Epithelial cell of proximal tubule (primary cell): ENCODE data around the gene DNAH11. TPM values are rescaled to one million over a fixed set of nuclear protein-coding genes. Genes with fewer than 3 reads are reported as not detected.

Source experiments
- DNase-seq: peaks from one replicate; pipeline ENCODE4 v3.0.0-alpha.2; 2011; ENCODE audit warnings: low read depth
- H3K4me3 ChIP-seq: 2 replicates; pipeline ENCODE4 v1.5.1; 2011; ENCODE audit warnings: low read depth, mild to moderate bottlenecking, low read length
- total RNA-seq: library from RNA; depleted of rRNA; stranded (reverse); fragments of >200 nt; gene quantifications from 2 replicates; pipeline ENCODE4 v1.2.3, GENCODE V29; 2015
- TF ChIP-seq, protein P1 (sequence below): conservative IDR thresholded peaks from 2 replicates; pipeline ENCODE4 v1.5.1; 2012; ENCODE audit warnings: low read depth, mild to moderate bottlenecking, low read length

DNAH11 gene
- total RNA-seq, 1 donor from 2014 or later, result 2.8 TPM

DNA sequence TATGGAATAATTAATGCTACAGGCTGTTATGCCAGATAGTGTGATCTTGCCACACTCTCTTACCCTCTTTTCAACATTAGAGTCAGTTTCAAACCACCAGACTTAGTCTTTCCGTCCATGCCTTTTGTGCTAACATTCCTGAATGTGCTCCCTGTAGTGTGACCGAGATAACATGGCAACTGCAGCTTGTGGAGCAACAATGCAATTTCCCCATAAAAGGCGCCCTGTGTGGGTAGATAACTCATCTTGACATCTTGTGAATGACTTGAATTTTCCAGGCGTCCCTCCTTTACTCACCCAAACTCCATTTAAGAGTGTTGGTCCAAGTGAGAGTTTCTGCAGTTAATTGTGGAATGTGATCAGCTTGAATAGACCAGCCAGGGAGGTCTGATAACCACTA is 99.6 kb downstream of the DNAH11 start:
- TF ChIP-seq, protein P1, sequence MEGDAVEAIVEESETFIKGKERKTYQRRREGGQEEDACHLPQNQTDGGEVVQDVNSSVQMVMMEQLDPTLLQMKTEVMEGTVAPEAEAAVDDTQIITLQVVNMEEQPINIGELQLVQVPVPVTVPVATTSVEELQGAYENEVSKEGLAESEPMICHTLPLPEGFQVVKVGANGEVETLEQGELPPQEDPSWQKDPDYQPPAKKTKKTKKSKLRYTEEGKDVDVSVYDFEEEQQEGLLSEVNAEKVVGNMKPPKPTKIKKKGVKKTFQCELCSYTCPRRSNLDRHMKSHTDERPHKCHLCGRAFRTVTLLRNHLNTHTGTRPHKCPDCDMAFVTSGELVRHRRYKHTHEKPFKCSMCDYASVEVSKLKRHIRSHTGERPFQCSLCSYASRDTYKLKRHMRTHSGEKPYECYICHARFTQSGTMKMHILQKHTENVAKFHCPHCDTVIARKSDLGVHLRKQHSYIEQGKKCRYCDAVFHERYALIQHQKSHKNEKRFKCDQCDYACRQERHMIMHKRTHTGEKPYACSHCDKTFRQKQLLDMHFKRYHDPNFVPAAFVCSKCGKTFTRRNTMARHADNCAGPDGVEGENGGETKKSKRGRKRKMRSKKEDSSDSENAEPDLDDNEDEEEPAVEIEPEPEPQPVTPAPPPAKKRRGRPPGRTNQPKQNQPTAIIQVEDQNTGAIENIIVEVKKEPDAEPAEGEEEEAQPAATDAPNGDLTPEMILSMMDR, result no peak
- no peak for DNase-seq
- no peak overlapping the region for H3K4me3 ChIP-seq

DNA sequence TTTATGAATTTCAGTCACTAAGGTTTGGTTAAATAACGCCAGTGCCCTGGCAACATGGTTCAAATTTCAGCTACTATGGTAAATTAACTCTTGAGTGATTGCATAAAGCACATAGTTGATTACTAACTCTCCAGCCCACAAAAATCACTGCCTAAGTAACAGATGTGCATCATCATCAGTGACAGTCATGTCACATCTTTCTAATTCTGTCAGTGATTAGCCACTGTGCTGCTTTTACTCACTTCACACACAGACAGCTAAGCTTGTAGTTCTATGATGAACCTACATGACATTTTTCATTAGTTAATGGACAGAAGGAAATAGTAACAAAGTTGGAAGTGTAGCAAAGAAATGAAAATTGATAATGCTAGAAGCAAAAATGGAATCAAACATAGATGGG is 108.9 kb downstream of the DNAH11 start:
- DNase-seq, result no peak
- H3K4me3 ChIP-seq, result no peak overlapping the region
- TF ChIP-seq, protein P1, result no peak

DNA sequence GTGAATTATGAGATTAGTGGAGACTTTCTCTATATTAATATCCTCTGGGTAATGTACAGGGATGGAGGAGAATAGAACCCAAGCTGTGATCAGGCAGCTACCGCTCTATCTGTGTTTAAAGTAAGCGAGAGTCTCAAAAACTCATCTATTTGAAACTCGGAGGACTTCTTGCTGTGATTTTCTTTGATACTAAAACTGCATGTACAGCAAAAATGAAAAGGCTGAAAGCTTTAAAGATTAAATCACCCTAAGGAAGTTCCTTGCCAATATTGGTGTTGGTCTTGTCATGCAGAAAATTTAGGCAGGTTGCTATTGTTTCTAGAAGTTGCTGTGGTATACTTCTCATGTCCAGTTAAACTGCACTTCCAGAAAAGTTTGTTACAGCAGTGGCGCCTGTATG is 110.8 kb downstream of the DNAH11 start:
- no peak for DNase-seq
- TF ChIP-seq, protein P1, result no peak
- H3K4me3 ChIP-seq, result no peak overlapping the region

DNA sequence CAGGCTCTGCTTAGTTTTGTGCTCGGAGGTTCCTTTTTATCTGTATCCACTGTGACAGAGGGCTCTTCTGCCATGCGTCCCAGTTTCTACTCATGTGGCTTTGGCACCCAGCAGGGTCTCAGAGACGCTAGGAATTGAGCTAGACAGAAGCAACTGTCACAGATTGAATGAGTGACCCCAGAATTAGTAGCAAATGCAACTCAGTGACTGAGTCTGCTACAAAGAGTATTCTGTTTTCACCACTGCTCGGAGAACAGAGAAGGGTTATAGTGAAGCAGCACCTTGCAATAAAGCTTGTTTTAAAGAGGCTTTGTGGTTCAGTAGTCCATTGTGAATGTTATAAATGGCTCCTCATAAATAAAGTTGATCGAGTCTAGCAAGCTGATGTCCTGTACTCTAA is 113.2 kb downstream of the DNAH11 start:
- no peak overlapping the region for H3K4me3 ChIP-seq
- TF ChIP-seq, protein P1, result no peak
- no peak for DNase-seq

DNA sequence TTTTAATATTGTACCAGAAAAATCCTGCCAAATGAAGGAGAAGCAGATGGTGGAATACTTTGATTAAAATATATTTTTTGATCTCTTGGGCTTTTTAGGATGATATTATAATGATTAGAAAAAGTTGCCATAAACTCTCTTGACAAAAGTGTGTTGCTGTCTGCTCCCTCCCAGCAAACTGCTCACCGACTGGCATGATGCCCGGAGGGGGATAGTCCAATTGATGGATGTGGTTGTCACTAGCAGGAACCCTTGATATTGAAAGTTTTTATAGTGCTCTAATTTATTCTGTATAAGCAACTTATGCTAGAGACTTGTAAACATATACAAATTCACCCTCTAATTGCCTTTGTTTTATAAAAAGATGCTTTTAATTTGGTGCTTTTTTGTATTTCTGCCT is 114.0 kb downstream of the DNAH11 start:
- DNase-seq, result no peak
- TF ChIP-seq, protein P1, result no peak
- H3K4me3 ChIP-seq, result no peak overlapping the region

DNA sequence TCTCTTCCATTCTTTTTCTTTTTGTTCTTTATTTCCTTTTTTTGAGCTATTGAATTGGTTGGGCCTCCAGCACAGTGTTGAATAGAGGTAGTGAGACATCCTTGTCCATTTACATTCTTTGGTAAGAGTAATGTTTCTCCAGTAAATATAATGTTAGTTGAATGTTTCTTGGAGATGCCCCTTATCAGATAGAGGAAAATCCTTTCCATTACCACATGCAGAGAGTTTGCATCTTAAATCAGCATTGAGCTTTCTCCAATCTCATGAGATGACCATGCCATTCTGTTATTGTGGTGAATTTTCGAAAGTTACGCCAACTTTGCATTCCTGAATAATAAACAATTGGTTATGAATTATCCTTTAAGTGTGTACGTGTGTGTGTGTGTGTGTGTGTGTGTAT is 127.7 kb downstream of the DNAH11 start:
- TF ChIP-seq, protein P1, result no peak
- no peak overlapping the region for H3K4me3 ChIP-seq
- no peak for DNase-seq

DNA sequence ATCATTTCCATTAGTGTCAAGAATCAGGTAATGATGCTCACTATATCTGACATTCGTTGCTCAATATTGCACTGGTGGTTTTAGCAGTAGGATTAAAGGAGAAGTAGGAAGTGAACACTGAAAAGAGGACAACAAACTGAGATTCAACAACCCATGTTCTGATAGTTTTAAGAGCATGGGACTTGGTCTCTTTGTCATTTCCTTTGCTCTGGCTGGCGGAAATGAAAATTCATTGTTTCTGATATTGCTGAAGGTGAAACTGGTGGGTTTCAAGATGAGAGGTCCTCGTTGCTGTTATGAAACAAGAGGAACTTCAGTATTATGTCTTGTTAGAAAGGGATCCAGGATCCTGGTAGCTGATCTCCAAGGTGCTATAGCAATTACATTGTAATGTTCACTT is 129.0 kb downstream of the DNAH11 start:
- no peak overlapping the region for H3K4me3 ChIP-seq
- TF ChIP-seq, protein P1, result no peak
- no peak for DNase-seq
